Type B pancreatic cell (in vitro differentiated cells): ENCODE measurements around the gene ACTR1B. TPM values are rescaled to one million over a fixed set of nuclear protein-coding genes. Genes with fewer than 3 reads are reported as not detected.

Experiments
- DNase-seq: peaks from one replicate; pipeline ENCODE4 v3.0.0; 2021; ENCODE audit warnings: mixed read lengths; ENCODE audit not compliant: unreplicated experiment; ENCODE audit errors: extremely low spot score
- H3K27ac Mint-ChIP-seq: 2 replicates; pipeline ENCODE4 v1.8.0; 2021; ENCODE audit warnings: mild to moderate bottlenecking, mixed read lengths
- H3K27me3 Mint-ChIP-seq: 2 replicates; pipeline ENCODE4 v1.8.0; 2021; ENCODE audit warnings: mixed read lengths
- H3K36me3 Mint-ChIP-seq: 2 replicates; pipeline ENCODE4 v1.8.0; 2021; ENCODE audit warnings: mixed read lengths
- H3K4me1 Mint-ChIP-seq: one replicate; pipeline ENCODE4 v1.8.0; 2021; ENCODE audit warnings: mixed read lengths; ENCODE audit not compliant: unreplicated experiment
- H3K4me3 Mint-ChIP-seq: 2 replicates; pipeline ENCODE4 v1.8.0; 2021; ENCODE audit warnings: mild to moderate bottlenecking, mixed read lengths
- H3K9me3 Mint-ChIP-seq: 2 replicates; pipeline ENCODE4 v1.8.0; 2021; ENCODE audit warnings: mixed read lengths
- total RNA-seq: library from RNA; stranded (reverse); gene quantifications from 2 replicates; pipeline ENCODE4 v1.2.1, GENCODE V29; 2021; ENCODE audit warnings: low replicate concordance
- TF ChIP-seq, protein P1 (sequence below): fragments of 200-600 bp; sonication (generic); conservative IDR thresholded peaks from 2 replicates; pipeline ENCODE4 v1.5.0; 2021; ENCODE audit warnings: antibody characterized with exemption, mild to moderate bottlenecking

ACTR1B gene
- total RNA-seq, 1 donor from 2014 or later = 69.0 TPM

GRCh38 chr2:97656129-97656755, 7.6 kb downstream of the ACTR1B start:
- Mint-ChIP-seq H3K4me3 (no peak overlapping the region), H3K9me3 (peaks cover 21% of the 10 kb centered on the region), H3K27ac (no peak overlapping the region), H3K27me3 (no peaks in the 10 kb centered on the region), H3K36me3 (peaks cover 27% of the 10 kb centered on the region), H3K4me1 (peaks cover under 1% of the 10 kb centered on the region)
- TF ChIP-seq, protein P1, sequence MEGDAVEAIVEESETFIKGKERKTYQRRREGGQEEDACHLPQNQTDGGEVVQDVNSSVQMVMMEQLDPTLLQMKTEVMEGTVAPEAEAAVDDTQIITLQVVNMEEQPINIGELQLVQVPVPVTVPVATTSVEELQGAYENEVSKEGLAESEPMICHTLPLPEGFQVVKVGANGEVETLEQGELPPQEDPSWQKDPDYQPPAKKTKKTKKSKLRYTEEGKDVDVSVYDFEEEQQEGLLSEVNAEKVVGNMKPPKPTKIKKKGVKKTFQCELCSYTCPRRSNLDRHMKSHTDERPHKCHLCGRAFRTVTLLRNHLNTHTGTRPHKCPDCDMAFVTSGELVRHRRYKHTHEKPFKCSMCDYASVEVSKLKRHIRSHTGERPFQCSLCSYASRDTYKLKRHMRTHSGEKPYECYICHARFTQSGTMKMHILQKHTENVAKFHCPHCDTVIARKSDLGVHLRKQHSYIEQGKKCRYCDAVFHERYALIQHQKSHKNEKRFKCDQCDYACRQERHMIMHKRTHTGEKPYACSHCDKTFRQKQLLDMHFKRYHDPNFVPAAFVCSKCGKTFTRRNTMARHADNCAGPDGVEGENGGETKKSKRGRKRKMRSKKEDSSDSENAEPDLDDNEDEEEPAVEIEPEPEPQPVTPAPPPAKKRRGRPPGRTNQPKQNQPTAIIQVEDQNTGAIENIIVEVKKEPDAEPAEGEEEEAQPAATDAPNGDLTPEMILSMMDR = no peak
- no peak for DNase-seq

DNA sequence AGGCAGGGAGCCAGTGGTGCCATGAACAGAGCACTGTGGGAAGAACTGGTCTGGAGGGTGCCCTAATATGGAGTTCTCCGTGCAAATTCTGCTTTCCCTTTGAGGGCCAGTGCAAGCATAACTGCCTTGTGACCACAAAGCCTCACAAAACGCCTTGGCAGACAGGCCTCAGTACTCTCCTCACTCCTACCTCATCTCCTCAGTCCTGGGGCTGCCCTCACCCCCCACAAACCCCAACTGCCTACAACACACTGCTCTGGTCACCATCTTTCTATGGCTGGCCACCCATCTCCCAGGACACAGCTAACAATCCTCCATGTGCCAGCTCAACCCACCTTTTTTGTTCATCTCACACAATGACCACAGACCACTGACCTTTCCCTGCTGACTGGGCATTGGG, 9.1 kb downstream of the ACTR1B start:
- TF ChIP-seq, protein P1 = no peak
- no peak overlapping the region for H3K27ac Mint-ChIP-seq
- H3K4me1 Mint-ChIP-seq = no peaks in the 10 kb centered on the region
- H3K9me3 Mint-ChIP-seq = peaks cover 21% of the 10 kb centered on the region
- no peak for DNase-seq
- no peak overlapping the region for H3K4me3 Mint-ChIP-seq
- peaks cover 36% of the 10 kb centered on the region for H3K36me3 Mint-ChIP-seq
- no peaks in the 10 kb centered on the region for H3K27me3 Mint-ChIP-seq

- TF ChIP-seq, protein P1 = no peak
- no peak overlapping the region for H3K27ac Mint-ChIP-seq
- no peaks in the 10 kb centered on the region for H3K4me1 Mint-ChIP-seq
- H3K9me3 Mint-ChIP-seq = peaks cover 21% of the 10 kb centered on the region
- H3K4me3 Mint-ChIP-seq = no peak overlapping the region
- H3K27me3 Mint-ChIP-seq = no peaks in the 10 kb centered on the region
- no peak for DNase-seq
- H3K36me3 Mint-ChIP-seq = peaks cover 39% of the 10 kb centered on the region
Measured at GRCh38 chr2:97654309-97654708, 9.5 kb downstream of the ACTR1B start.

- H3K27me3 Mint-ChIP-seq = no peaks in the 10 kb centered on the region
- H3K4me3 Mint-ChIP-seq = no peak overlapping the region
- H3K36me3 Mint-ChIP-seq = peaks cover 39% of the 10 kb centered on the region
- TF ChIP-seq, protein P1 = no peak
- peaks cover 21% of the 10 kb centered on the region for H3K9me3 Mint-ChIP-seq
- H3K27ac Mint-ChIP-seq = no peak overlapping the region
- DNase-seq = no peak
- H3K4me1 Mint-ChIP-seq = no peaks in the 10 kb centered on the region
Measured at GRCh38 chr2:97653874-97654273, 10.0 kb downstream of the ACTR1B start.

DNA sequence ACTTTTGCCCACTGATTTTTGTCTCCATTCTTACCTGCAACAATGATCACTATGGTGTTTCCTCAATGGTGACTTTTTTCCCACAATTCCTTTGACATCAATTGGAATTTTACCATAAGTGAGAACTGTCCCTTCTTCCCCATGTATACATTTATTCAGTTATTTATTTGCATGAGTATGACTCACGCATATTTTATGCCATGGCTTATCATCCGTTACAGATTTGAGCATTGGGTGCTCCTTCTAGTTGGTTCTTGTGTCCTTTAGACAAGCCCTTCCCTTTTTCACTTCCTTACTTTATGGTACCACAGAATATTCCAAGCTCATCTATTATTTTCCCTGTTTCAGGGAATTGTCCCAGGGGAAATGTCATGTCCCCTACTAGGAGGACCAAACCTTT, 10.4 kb downstream of the ACTR1B start:
- H3K27ac Mint-ChIP-seq = no peak overlapping the region
- DNase-seq = no peak
- peaks cover 41% of the 10 kb centered on the region for H3K36me3 Mint-ChIP-seq
- H3K27me3 Mint-ChIP-seq = no peaks in the 10 kb centered on the region
- H3K4me1 Mint-ChIP-seq = no peaks in the 10 kb centered on the region
- TF ChIP-seq, protein P1 = no peak
- no peak overlapping the region for H3K4me3 Mint-ChIP-seq
- H3K9me3 Mint-ChIP-seq = peaks cover 21% of the 10 kb centered on the region

- no peaks in the 10 kb centered on the region for H3K27me3 Mint-ChIP-seq
- peaks cover 5% of the 10 kb centered on the region for H3K4me1 Mint-ChIP-seq
- no peak overlapping the region for H3K4me3 Mint-ChIP-seq
- H3K9me3 Mint-ChIP-seq = peaks cover 21% of the 10 kb centered on the region
- TF ChIP-seq, protein P1 = no peak
- no peak overlapping the region for H3K27ac Mint-ChIP-seq
- DNase-seq = no peak
- H3K36me3 Mint-ChIP-seq = peaks cover 50% of the 10 kb centered on the region
Measured at GRCh38 chr2:97651114-97651513, 12.7 kb downstream of the ACTR1B start.
